HepG2 (cell line): ENCODE measurements around the gene USE1. TPM values are rescaled to one million over a fixed set of nuclear protein-coding genes. Genes with fewer than 3 reads are reported as not detected.

Source experiments
- CREB3 ChIP-seq: sonication (generic); formaldehyde crosslinking; IDR thresholded peaks from 2 replicates; pipeline ENCODE4 v1.5.0; 2020; ENCODE audit warnings: missing genetic modification reagents
- SNAPC4 ChIP-seq: sonication (generic); formaldehyde crosslinking; IDR thresholded peaks from 2 replicates; pipeline ENCODE4 v1.4.0; 2020; ENCODE audit warnings: mild to moderate bottlenecking, missing genetic modification reagents
- ZBTB21 ChIP-seq: sonication (generic); formaldehyde crosslinking; IDR thresholded peaks from 2 replicates; pipeline ENCODE4 v1.4.0; 2020; ENCODE audit warnings: missing genetic modification reagents
- ZSCAN5A ChIP-seq: sonication (generic); formaldehyde crosslinking; IDR thresholded peaks from 2 replicates; pipeline ENCODE4 v1.8.0; 2022; ENCODE audit warnings: mild to moderate bottlenecking, missing genetic modification reagents, borderline replicate concordance
- polyA plus RNA-seq, 8 experiments: library from polyadenylated mRNA; depleted of rRNA in 3 of 8; stranded (reverse) in 7 of 8; unstranded in 1 of 8; fragments of >200 nt; fragmentation: Illumina TruSeq in 4 of 8; extraction: Trizol in 4 of 8; gene quantifications; 2 replicates each; pipeline versions ENCODE4 v1.2.1 to v1.2.3, GENCODE V29; 2011 to 2016; ENCODE audit warnings: low read depth in 4 of 8, missing spikeins in 1 of 8, mixed read lengths in 1 of 8; ENCODE audit not compliant: insufficient read depth in 1 of 8
- total RNA-seq, 5 experiments: library from RNA; depleted of rRNA; stranded (reverse); fragments of >200 nt; fragmentation: Illumina TruSeq; extraction: Trizol; gene quantifications; 2 replicates each; pipeline ENCODE4 v1.2.3, GENCODE V29; 2016; ENCODE audit warnings: low read depth in 1 of 5

USE1 gene
- total and polyA plus RNA-seq, 2 of the 13 experiments (the other 11 are each of a cell fraction or from before 2014, with no cell fraction given) = 9.9 to 17.6 TPM

DNA sequence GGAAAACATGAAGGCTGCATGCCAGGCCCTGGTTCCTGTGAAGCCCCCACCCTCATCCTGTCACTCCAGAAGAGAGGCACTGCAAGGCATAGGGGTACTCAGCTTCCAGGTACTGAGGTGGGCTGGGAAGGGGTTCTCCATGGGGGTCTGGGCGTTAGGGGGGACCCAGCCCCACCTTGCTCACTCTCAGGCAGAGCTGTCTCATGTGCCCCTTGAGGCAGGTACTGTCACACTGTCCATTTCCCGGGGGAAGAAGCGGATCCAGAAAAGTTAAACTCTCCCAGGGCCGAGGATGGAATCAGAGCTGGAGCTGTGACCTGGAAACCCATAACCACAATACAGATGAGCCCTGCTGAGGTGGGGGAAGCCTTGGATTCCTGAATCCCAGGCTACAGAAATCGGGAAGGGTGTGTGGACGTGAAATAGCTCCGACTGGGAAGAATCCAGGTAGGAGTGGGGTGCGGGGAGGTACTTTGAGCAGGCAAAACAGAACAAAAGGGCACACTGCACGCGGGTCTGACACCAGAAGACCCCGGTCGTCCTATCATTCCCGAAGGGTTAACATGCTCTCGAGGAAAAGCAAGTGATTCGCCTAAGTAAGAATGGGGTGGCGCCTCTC is 540 bp upstream of the USE1 start (continued):
- TF ChIP-seq SNAPC4 (CRISPR knock-in tag) (no peak), CREB3 (CRISPR knock-in tag) (no peak), ZSCAN5A (CRISPR knock-in tag) (no peak), ZBTB21 (CRISPR knock-in tag) (0 out of 2 replicates have a peak, but pooled peaks have one; percentile 7)
